ENCODE measurements around the gene AXL.

The AXL gene

DNA sequence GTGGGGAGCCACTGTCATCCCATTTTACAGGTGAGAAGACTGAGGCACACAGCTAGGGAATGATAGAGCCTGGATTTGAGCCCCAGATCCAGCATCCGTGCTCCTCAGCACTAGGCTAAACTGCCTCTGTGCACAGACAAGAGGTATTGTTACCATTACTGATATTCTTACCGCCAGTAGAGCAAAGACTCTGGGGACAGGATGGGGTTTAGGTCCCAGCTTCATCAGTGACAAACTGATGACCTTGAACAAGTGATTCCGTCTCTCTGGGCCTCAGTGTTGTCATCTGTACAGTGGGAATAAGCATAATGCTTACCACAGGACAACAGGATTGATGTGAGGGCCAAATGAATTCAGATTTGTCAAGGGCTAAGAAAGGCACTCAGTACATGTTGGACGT, 16.5 kb downstream of the AXL start:
- no peak for DNase-seq (ENCODE audit: low read depth in 2 of 2)

DNA sequence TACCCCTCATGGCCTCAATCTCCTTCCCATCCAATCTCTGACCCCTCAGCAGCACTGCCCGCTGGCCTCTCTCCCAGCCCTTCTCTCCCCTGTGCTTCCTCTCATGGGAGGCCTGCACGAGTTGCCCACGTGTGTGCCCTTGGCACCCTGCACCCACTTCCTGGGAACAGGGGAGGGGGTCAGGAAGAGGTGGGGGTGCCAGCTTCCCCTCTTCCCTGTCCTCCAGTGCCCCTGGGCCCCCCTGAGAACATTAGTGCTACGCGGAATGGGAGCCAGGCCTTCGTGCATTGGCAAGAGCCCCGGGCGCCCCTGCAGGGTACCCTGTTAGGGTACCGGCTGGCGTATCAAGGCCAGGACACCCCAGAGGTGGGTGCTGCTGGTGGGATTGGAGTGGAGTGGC, 19.2 kb downstream of the AXL start:
- DNase-seq (ENCODE audit: low read depth in 2 of 2) = no peak

DNA sequence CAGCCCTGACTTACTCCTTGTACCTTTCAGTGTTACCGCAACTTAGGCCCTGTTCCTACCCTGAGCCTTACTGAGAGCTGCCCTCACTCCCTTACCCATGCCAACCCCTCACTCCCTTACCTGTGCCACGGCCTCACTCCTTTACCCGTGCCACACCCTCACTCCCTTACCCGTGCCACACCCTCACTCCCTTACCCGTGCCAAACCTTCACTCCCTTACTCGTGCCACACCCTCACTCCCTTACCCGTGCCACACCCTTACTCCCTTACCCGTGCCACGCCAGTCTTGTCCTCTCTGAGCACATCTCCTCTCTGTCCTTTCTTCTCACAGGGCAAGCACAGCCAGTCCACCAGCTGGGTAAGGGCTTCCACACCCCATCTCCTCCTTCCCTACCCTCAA, 20.3 kb downstream of the AXL start:
- no peak for DNase-seq (ENCODE audit: low read depth in 2 of 2)

DNA sequence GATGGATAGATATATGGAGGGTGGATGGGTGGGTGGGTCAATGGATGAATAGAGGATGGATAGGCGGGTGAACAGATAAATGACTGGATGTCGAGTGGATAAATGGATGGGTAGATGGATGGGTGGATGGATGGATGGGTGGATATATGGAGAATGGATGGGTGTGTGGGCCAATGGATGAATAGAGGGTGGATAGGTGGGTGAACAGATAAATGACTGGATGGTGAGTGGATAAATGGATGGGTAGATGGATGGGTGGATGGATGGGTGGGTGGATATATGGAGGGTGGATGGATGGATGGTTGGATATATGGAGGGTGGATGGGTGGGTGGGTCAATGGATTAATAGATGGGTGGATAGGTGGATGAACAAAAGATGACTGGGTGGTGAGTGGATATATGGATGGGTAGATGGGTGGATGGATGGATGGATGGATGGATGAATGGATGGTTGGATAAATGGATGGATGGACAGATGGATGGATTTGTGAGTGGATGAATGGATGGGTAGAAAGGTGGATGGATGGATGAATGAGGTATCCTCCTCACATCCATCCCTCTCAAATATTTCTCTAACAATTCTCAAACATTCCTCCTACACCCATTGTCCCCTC, 21.0 kb downstream of the AXL start:
- no peak for DNase-seq (ENCODE audit: low read depth in 2 of 2)

DNA sequence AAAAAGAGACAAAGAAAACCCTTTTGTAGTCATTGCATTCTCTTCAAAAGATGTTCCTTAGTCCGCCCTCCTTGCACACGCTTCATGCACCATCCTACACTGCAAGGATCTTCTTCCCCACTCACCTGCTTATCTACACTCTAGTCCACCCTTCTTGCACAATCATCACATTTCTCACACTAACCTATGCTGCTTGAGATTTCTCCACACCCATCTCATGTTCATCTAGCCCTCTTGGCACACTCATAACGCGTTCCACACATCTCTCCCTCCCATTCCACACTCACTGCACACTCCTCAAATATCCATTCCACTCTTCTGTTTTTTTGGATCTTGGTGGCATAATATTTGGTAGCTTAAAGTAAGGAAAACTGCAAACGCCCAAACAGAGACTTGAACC, 22.8 kb downstream of the AXL start:
- DNase-seq (ENCODE audit: low read depth in 2 of 2) = no peak

DNA sequence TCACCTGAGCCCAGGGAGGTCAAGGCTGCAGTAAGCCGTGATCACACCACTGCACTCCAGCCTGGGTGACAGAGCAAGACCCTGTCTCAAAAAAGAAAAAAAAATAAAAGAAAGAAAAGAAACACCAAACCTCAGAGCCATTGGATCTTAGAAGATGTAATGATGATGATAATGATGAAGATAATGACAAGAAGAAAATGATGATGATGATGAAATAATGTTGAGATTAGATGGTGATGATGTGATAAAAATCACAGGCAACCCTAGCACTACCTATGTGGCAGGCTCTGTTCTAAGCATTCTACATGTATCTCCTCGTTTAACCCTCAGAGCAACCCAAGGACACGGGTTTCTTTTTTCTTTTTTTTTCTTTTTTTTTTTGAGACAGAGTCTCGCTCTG, 25.1 kb downstream of the AXL start:
- no peak for DNase-seq (ENCODE audit: low read depth in 2 of 2)

DNA sequence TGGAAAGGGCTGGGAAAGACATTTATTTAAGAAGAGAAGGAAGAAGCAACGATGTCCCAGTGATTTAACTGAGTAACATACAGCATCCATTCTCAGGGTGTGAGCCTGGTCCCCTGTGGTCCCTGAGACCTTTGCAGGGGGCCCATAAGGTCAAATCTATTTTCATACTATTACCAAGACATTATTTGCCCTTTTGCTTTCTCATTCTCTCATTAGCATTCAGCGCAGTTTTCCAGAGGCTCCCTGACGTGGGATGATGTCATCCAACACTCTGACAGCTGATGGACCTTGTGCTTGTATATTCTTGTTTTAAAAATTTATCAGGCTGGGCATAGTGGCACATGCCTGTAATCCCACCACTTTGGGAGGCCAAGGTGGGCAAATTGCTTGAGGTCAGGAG, 26.8 kb downstream of the AXL start:
- DNase-seq (ENCODE audit: low read depth in 2 of 2) = no peak

DNA sequence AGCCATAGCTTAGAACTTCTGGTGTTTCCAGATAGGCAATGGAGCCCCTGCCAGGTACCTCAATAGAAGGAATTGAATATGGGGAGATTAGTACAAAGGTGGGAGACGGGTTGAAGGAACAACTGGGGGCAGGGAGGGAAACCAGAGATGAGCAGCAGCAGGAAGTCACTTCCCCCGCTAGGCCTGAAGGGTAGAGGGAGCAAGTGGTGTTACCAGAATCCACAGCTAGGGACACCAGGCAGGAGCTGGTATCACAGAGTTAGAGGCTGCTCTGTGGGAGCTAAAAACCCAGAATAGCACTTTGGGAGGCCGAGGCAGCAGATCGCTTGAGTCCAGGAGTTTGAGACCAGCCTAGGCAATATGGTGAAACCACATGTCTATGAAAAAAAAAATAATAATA, 29.9 kb downstream of the AXL start:
- DNase-seq (ENCODE audit: low read depth in 2 of 2) = no peak

DNA sequence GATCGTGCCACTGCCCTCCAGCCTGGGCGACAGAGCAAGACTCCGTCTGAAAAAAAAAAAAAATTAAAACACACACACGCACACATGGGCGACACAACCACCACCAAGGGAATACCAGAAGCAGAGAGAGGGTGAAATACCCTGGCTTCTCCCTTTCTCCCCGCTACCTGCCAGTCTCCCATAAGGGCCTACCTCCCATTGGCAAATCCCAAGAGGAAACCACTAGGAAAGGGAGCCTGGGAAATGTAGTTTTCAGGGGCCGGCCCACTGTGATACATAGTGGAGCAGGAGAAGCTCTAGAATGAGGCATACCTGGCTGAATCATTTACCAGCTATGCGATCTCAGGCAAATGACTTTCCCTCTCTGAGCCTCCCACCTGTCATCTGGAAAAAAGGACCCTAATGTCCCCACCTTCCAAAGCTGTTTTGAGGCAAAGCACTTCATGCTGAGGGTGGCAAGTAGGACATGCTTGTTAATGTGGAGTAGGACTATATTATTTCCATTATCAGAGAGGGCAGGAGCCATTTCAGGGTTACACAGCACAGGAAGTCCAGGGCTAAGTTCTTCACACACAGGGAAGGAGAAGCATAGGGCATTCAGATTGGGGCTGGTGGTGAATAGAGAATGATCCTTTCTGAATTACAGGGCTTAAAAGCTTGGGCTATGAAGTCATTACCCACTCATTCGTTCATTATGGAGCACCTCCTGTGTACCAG, 30.8 kb downstream of the AXL start:
- DNase-seq (ENCODE audit: low read depth in 2 of 2) = no peak

DNA sequence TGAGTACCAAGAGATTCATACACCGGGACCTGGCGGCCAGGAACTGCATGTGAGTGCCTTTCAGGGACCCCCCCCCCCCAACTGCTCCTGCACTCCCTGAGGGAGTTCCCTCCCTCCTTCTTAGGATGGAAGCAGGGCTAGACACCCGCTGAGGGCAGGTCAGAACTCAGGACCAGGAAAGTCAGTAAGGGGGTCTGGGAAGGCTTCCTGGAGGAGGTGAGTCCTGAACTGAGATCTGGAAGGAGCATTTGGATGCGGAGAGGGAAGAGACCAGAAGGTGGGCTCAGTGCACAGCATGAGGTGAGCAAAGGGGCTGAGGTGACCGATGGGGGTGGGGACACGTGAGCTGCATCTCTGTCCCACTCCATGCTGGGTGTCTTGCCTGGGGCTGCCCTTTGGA, 34.6 kb downstream of the AXL start:
- no peak for DNase-seq (ENCODE audit: low read depth in 2 of 2)

DNA sequence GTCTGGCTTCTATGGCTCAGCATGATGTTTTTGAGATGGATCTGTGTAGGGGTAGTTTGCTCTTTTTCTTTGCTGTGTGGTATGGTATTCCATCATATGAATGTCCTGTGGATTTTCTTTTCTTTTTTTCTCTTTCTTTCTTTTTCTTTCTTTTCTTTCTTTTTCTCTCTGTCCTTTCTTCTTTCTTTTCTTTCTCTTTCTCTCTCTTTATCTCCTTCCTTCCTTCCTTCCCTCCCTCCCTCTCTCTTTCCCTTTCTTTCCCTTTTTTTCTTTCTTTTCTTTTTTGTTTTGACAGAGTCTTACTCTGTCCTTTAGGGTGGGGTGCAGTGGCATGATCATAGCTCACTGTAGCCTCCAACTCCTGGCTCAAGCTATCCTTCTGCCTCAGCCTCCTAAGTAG, 36.1 kb downstream of the AXL start:
- no peak for DNase-seq (ENCODE audit: low read depth in 2 of 2)

DNA sequence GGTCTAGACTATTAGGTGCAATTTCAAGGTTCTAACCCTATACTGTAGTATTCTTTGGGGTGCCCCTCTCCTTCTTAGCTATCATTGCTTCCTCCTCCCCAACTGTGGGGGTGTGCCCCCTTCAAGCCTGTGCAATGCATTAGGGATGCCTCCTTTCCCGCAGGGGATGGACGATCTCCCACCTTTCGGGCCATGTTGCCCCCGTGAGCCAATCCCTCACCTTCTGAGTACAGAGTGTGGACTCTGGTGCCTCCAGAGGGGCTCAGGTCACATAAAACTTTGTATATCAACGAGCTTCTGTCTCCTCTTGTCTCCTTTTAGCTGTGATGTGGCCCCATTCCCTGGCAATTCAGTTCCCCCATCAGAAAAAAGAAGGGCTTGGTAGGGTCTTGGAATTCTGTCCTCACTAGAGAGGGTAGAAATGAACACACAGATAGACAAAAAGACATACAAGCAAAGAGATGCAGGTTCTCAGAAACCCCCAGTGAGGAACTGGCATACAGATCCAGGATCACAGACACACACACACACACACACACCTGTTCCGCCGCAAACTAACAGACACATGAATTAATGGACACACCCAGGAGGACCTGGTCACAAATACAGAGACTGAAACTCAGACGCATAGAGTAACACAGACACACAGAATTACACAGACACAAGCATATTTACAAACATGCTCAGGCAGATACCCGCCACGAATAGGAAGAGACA, 42.6 kb downstream of the AXL start:
- no peak for DNase-seq (ENCODE audit: low read depth in 2 of 2)

DNA sequence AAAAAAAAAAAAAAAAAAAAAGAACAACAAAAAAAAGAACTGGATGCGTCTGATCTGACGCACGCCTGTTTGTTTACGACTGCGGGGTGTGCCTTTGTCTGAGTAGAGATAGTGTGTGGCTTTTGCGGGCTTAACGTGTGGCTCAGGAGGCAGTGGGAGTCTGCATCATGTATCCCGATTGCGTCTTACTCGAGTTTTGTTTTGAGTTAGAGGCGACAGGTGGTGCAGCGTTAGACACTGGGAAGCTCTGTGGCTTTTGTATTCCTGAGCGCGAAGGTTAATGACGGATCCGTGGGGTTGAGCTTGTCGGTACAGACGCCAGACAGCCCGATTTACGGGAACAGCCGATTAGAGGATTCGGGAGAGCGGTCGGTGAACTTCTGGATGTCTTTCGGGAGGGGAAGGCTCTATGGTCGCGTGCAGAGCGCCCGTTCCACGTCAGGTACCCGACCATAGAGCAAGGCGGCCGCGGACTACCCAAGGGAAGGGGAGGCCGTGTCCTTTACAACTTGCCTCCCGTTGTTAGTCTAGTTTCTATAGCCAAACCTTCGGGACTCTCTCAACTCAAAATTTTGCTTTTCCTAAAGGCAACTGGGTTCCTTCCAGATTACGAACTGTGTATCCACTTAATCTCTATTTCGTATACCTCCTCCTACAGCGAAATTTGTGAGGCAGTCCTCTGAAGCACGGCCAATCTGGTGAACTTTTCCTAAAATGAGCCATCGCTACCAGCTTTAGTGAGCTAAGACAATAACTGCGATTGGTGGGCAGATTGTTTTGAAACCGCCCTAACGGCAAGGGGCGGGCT, 44.2 kb downstream of the AXL start:
- DNase-seq (ENCODE audit: low read depth in 2 of 2) = peak; percentile 40 to 51

DNA sequence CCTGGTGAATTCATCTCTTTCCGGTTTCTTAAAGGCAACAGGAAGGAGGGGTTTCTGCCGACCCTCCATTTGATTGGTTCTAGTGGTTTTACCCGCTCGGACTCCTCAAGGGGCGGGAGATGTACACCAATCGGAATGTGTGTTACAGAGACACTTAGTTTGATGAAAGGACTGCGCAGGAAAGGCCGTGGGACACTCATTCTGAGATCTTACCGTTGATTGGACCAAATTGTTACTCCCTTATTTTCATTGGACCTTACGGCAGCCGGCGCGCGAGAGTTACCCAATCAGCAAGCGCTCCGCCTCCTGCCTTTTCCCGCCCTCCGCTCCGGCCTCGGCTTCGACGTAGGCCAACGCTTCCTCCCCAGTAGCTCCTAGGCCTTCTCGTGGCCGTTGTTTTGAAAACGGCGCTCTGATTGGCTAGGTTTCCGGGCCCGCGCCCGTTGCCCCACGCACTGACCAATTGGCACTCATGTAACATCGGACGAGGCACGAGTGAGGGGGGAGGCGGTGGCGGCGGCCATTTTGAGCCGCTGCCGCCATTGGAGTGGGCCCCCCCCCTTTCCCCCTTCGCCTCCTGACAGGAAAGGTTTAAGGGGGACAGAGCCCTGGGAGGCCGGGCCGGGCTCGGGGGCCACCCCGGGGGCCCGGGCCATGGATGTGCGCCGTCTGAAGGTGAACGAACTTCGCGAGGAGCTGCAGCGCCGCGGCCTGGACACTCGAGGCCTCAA, 45.0 kb downstream of the AXL start, which contains the start of gene HNRNPUL1:
TSS of gene HNRNPUL1 (plus strand) at position 523 of the 731 bp plus-strand sequence. CDS start at position 655, 132 bp downstream.
- peak; percentile 96 to 100 for DNase-seq (ENCODE audit: low read depth in 2 of 2)

DNA sequence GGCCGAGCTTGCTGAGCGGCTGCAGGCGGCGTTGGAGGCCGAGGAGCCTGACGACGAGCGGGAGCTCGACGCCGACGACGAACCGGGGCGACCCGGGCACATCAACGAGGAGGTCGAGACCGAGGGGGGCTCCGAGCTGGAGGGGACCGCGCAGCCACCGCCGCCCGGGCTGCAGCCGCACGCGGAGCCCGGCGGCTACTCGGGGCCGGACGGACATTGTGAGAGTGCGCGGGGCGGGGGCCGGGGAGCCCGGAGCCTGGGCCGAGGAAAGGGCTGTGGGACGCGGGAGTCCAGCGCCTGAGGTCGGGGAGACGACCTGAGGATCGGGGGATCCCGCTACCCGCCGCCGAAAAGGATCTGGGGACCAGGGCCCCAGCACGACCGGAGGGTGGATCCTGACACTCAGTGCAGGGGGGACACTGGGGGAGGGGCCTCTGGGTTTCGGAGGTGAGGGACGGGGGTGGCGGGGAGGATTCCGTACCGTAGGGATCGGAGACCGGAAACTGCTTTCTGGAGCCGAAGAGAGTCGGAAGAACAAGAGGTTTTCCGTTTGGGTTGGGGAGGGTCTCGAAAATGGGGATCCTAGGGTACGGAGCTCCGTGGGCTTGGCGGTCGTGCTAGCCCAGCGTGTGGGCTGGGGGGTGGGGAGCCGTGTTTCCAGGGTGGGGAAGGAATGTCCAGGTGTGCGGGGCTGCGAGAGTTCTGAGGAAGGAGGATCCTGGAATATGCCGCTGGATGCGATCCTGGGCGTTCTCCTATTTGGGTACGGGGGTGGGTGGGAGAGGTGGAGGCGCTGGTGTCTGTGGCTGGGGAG, 45.8 kb downstream of the AXL start:
- peak; percentile 34 to 62 for DNase-seq (ENCODE audit: low read depth in 2 of 2)

DNA sequence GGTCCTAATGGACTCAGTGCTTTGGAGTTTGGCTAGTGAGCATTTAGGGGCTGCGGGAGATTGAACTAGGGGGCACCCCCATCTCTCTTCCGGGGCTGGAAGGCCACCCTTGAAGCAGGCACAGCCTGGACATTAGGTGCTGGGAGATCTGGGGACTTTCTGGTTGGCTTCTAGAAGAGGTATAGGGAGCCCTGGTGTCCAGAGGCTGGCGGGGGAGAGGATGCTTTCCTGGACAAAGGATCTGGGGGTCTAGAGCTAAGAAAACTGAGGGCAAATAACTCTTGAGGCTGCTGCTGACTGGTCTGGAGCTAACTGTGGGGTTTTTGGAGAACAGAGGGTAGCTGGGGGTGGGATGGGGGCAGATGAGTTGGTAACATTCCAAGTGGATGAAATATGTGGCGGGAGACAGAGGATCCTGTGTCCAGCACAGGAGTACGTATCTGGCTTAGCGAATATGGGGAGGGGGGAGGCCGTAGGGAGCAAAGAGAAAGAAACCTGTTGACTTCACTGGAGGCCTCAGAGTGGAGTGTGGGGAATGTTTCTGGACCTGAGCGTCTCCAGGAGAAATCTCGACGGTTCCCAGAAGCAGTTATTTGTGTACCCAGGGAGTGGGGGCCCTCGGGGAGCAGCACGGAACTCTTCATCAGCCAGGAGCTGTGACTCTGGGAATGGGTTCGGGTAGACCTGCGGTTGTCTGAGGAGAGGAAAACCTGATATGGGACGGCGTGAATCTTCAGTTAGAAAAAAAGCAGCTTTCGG, 46.6 kb downstream of the AXL start:
- peak in 1 of 2 donors; percentile 3 for DNase-seq (ENCODE audit: low read depth in 2 of 2)

DNA sequence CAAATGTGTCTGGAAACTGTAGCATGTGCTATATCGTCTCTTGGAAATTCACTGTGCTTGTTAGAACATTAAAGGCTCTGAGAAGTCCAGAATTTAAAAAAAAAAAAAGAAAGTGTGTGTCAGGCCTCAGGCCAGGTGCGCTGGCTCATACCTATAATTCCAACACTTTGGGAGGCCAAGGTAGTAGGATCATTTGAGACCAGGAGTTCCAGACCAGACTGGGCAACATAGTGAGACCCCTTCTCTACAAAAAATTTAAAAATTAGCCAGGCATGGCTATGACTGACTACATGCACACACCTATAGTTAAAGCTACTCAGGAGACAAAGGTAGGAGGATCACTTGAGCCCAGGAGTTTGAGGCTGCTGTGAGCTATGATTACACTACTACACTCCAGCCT, 50.0 kb downstream of the AXL start:
- DNase-seq (ENCODE audit: low read depth in 2 of 2) = no peak

DNA sequence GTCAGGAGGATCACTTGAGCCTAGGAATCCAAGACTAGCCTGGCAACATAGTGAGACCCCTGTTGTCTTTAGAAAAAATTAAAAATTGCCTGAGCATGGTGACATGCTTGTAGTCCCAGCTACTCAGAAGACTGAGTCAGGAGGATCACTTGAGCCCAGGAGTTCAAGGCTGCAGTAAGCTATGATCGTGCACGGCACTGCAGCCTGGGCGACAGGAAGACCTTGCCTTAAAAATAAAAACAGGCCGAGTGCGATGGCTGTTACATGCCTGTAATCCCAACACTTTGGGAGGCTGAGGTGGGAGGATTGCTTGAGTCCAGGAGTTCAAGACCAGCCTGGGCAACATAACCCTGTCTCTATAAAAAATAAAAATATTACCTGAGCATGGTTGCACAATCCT, 50.5 kb downstream of the AXL start:
- DNase-seq (ENCODE audit: low read depth in 2 of 2) = no peak

DNA sequence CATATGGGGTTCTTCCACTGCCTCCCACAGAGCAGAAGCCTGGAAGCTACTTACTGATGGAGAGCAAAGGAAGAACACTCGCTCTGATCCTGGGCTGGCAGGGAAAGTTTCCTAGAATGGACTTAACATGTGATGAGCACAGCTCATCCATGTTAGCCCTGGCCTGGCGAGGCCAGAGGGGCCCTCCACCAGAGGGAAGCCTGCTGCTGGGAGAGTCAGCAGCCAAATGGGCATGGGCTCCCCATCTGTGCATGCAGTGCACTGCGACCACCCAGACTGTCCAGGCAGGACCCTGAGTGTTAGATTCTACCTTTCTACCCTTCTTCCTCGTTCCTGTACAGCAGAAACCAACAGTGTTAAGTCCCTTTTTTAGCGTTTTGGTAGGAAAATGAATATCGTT, 54.1 kb downstream of the AXL start:
- no peak for DNase-seq (ENCODE audit: low read depth in 2 of 2)

DNA sequence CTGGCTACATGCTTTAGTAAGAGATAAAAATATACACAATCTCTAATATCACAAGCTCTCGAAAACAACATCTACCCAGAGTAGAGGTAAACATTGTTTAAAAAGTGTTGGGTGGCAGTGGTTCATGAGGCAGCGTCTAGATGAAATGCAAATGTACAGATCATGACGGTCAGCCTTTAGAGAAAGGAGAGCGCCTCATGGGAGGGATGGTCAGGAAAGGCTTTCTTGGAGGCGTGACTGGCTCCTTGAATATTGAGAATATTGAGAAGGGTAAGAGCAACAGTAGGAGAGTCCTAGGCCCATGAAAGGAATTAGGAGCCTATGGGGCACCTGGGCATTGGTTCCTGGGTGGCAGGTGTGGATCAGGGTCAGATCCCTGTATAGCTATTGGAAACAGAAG, 55.8 kb downstream of the AXL start:
- DNase-seq (ENCODE audit: low read depth in 2 of 2) = no peak

All from stimulated activated CD4-positive, alpha-beta T cell treated with anti-CD3 and anti-CD28 coated beads, Interleukin-1b, Interleukin-23, amount 100 ng/mL, for 4 hours (primary cell).